GM19239 (cell line): ENCODE data around the gene BSND.

Experiments used
- DNase-seq: peaks from one replicate; pipeline ENCODE4 v3.0.0; 2011; ENCODE audit warnings: low spot score; ENCODE audit not compliant: insufficient read length
- FAIRE-seq: peaks from 2 replicates; lab custom pipeline; 2011; peaks lifted over from hg19 to GRCh38; lab: Jason Lieb, UNC

BSND gene

GRCh38 chr1:55043011-55043410, 44.3 kb downstream of the BSND start:
- no peak for FAIRE-seq

GRCh38 chr1:55043726-55044125, 45.0 kb downstream of the BSND start:
- no peak for FAIRE-seq
- no peak for DNase-seq

More at GRCh38 chr1:55043011-55043410, 44.3 kb downstream of the BSND start:
- DNase-seq = no peak

DNA sequence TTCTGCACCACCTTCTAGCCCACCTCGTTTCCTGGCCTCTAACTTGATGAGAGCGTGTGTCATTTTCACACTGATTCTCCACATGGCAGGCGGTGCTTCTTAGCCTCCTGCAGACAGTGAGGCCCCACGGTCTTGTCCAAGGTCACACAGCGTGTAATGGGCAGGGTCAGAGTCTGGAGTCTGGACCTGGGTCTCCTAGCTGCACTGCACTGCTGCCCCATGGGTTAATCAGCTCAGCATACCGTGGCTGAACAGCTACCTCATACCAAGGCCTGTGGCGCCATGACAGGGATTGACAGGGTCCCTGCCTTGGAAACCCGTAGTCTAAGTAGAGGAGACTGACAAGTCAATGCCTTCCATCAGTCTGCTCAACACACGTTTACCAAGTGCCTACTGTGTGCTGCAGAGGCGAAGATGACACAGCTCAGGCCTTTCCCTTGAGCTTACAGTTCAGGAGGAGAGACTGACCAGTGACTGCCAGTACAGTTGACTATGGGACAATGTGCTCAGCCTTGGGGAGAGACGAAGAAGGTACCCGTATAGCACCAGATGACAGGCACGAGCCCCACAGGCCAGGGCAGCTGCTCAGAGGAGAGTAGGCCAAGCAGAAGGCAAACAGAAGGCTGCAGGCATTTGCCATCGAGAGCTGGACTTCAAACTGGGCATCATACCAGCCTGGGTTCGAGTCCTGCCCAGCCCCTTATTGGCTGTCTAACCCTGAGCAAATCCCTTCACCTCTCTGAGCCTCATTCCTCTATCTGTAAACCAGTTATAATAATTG, 46.1 kb downstream of the BSND start:
- DNase-seq (no peak), FAIRE-seq (no peak)

DNA sequence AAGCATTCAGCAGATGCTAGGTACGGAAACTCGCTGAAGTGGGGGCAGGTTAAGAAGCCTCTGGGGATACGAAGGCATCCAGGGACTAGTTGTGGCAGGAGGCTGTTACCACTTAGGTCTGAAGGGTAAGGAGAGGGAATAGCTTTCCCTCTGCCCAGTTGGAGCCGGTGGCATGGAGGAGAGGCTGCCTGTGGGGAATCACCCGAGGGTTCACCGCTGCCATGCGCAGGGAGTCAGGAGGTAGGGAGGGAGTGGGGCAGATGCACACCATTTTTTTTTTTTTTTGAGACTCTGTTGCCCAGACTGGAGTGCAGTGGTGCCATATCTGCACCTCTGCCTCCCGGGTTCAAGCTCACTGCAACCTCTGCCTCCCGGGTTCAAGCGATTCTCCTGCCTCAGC, 46.7 kb downstream of the BSND start:
- DNase-seq (no peak), FAIRE-seq (no peak)

- DNase-seq = no peak
- no peak for FAIRE-seq
These were observed 48.1 kb downstream of the BSND start for GRCh38 chr1:55046871-55047270.

- DNase-seq (no peak), FAIRE-seq (no peak)
These were observed 48.9 kb downstream of the BSND start for GRCh38 chr1:55047611-55048010.

DNA sequence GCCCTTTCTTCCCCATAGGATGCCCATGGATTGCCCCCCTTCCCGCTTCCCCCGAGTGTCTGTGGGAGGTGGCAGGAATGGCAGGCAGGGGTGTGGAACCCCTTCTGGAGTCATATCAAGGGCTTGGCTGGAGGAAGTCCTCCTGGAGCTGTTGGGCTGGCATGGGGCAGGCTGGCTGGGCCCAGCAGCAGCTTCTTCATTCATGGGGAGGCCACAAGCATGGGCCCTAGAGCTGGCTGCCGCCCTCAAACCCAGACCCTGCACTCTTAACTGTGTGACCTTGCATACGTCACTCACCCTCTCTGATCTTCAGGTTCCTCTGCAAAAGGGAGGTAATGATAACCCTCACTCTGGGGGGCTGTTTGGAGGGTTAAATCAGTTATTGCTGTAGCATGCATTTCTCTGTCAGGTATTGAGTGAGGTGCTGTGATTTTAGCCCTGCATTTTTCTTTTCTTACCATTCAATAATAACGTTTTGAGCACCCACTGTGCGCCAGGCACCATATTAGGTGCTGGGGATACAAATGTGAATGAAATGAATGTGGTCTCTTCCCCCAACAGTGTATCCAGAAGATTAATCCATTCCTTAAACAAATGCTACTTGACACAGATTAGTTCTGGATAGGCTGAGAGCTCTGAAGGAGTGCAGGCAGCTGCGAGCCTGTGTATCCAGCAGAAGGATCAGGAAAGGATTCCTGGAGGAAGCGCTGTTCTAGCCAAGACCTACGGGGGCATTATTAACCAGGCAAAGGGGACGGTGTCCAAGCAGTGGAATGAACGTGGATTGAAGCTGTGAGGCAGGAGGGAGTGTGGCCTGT, 49.9 kb downstream of the BSND start:
- no peak for FAIRE-seq
- no peak for DNase-seq

GRCh38 chr1:55049271-55049913, 50.7 kb downstream of the BSND start:
- FAIRE-seq (no peak), DNase-seq (no peak)

GRCh38 chr1:55049914-55050278, 51.2 kb downstream of the BSND start:
- DNase-seq (no peak), FAIRE-seq (no peak)

GRCh38 chr1:55050283-55050682, 51.5 kb downstream of the BSND start:
- DNase-seq (no peak), FAIRE-seq (no peak)

- FAIRE-seq = no peak
- DNase-seq = no peak
These were observed 52.4 kb downstream of the BSND start for GRCh38 chr1:55051169-55051568.

- DNase-seq (no peak), FAIRE-seq (no peak)
These were observed 52.9 kb downstream of the BSND start for GRCh38 chr1:55051621-55052020.

GRCh38 chr1:55052221-55053142, 53.7 kb downstream of the BSND start:
- no peak for DNase-seq

GRCh38 chr1:55053265-55053954, 54.7 kb downstream of the BSND start:
- FAIRE-seq = no peak
- DNase-seq = no peak

More at GRCh38 chr1:55052221-55053142, 53.7 kb downstream of the BSND start:
- FAIRE-seq = no peak

DNA sequence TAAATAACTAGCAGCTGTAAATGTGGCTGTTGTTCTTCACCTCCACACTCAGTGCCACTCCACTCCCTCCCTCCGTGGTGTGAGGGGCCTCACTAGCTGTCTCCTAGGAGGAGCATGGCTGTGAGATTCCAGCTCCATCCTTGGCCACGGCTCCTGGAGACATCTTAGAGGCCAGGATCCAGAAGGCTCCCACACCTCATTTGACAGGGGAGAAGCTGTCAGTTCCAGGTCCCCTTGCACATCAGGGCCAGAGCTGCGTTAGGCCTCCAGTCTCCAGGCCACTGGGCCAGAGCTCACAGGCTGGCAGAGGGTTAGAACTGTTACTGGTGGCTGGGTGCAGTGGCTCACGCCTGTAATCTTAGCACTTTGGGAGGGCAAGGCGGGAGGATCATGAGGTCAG, 55.7 kb downstream of the BSND start:
- DNase-seq (no peak), FAIRE-seq (no peak)

GRCh38 chr1:55055084-55055882, 56.5 kb downstream of the BSND start:
- FAIRE-seq (no peak), DNase-seq (no peak)

DNA sequence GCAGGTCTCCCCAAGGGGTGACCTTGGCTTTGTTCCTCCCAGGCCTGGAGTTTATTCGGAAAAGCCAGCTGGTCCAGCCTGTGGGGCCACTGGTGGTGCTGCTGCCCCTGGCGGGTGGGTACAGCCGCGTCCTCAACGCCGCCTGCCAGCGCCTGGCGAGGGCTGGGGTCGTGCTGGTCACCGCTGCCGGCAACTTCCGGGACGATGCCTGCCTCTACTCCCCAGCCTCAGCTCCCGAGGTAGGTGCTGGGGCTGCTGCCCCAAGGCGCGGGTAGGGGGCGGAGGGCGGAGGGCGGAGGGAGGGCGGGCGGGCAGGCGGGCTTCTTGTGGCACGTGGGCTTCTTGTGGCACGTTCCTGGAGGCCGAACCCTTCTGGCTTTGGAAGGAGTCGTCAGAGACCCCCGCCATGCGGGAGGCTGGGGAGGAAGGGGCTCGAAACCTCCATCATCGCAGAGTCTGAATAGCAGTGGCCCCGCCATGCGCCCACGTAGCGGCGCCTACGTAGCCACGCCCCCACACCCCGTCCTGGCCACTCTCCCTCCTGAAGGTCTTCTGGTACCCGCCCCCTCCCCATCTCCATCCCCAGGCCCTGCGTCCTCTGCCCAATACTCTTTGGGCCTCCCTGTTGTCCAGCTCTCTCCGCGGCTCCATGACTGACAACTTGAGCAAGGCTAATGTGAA, 57.4 kb downstream of the BSND start:
- DNase-seq = no peak
- FAIRE-seq = no peak

DNA sequence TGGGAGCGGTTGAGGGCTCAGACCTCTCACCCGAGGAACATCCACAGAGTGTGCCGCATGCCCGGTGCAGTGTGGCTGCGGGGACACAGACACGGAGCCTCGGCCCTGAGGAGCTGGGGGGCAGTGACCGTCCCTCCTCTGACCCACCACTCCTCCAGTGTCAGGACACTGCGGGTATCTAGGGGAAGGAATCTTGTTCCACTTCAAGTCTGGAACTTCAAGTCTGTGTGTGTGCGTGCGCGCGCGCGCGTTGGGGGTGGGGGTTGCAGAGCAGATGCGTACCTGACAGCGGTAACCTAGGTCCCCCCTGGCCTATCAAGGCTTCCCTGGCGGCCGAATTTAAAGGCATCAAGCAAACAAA, 57.9 kb downstream of the BSND start:
- no peak for FAIRE-seq
- no peak for DNase-seq
